ENCODE results near the gene NFS1. TPM values are rescaled to one million over a fixed set of nuclear protein-coding genes. Genes with fewer than 3 reads are reported as not detected.
"Not testable (repeated sequence)": the region's sequence is repeated elsewhere in the genome, so short reads cannot be mapped to it uniquely, and the experiment has no call there.

The NFS1 gene
- total RNA-seq, 4 donors from 2014 or later, result 25.3 to 63.3 (median 32.7) TPM

DNA sequence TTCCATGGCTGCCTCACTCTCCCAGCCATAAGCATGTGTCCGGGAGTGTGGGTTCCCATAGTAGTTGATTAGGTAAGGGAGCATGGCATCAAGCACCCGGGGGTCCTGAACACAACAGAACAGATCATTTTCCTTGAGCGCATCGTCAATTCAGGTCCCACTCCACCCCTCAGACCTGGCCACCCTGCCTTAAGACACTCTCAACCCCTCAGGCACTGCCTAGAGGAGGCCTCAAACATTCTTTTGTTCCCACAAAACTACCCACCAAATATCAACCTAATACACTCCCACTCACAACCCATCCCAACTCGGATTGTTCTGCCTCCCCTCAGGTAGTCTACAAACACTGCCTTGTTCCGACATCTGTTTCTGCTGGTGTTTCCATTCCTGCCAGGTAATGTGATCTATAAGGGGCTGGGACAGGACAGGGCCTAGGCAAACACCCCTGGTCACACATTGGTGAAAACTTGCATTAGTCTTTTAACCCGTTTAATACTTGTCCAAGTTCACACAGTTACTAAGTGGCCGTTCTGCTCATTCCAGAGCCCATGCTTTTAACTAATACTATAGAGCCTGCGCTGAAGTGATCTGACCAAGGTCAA, 1.4 kb downstream of the NFS1 start:
- H3K27ac ChIP-seq (replicated peaks in 1 of 4), result peak overlapping the region in 2 of 4 donors; percentile 91 to 95
- peaks cover 13 to 57% (median 56%) of the 10 kb centered on the region in 4 donors for H3K36me3 ChIP-seq
- intact Hi-C loops (cut with DNase I), result loop anchor here (2.0 kb wide), 1 partner anchor 75 kb away; the partner anchor contains the start of gene PHF20
- H3K9me3 ChIP-seq, result no peaks in the 10 kb centered on the region
- TF ChIP-seq POLR2A (IDR thresholded peaks at IDR 0.05; ENCODE audit: low read depth), result no peak
- H3K27me3 ChIP-seq, result no peaks in the 10 kb centered on the region
- H3K4me3 ChIP-seq, result peak overlapping the region; percentile 88 to 100 (median 92)
- WGBS, result 72% methylated on average over 9 of the region's 9 CpGs
- peaks cover 19 to 40% (median 29%) of the 10 kb centered on the region in 4 donors for H3K4me1 ChIP-seq
- no peak for DNase-seq (ENCODE audit: extremely low spot score)

DNA sequence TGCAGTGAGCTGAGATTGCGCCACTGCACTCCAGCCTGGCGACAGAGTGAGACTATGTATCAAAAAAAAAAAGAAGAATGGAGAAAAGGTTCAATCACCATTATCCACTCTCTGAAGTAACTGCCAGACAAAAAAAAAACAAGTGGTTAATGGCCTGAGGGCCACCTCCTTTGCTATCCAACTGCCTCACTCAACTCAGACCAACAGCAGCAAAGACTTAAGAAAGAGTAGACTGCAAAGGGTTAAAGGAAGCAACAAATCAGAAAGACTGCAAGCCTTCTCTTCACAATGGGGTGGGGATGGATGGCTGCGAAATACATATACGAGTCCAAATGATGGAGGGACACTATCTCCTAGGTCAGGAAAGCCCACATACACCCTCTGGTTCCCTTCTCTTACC, 3.2 kb downstream of the NFS1 start:
- Histone ChIP-seq H3K36me3 (peaks cover 14 to 57% (median 54%) of the 10 kb centered on the region in 4 donors), H3K4me1 (peaks cover 19 to 34% (median 29%) of the 10 kb centered on the region in 4 donors), H3K27ac (replicated peaks in 1 of 4) (no peak overlapping the region), H3K9me3 (no peaks in the 10 kb centered on the region), H3K4me3 (no peak overlapping the region), H3K27me3 (no peaks in the 10 kb centered on the region)
- DNase-seq (ENCODE audit: extremely low spot score), result no peak
- intact Hi-C loops (cut with DNase I), result no loop called here
- TF ChIP-seq POLR2AphosphoS5 (IDR thresholded peaks at IDR 0.05) (no peak), EP300 (IDR thresholded peaks at IDR 0.05) (no peak), POLR2A (IDR thresholded peaks at IDR 0.05; ENCODE audit: low read depth) (no peak)
- TF ChIP-seq, protein P1, sequence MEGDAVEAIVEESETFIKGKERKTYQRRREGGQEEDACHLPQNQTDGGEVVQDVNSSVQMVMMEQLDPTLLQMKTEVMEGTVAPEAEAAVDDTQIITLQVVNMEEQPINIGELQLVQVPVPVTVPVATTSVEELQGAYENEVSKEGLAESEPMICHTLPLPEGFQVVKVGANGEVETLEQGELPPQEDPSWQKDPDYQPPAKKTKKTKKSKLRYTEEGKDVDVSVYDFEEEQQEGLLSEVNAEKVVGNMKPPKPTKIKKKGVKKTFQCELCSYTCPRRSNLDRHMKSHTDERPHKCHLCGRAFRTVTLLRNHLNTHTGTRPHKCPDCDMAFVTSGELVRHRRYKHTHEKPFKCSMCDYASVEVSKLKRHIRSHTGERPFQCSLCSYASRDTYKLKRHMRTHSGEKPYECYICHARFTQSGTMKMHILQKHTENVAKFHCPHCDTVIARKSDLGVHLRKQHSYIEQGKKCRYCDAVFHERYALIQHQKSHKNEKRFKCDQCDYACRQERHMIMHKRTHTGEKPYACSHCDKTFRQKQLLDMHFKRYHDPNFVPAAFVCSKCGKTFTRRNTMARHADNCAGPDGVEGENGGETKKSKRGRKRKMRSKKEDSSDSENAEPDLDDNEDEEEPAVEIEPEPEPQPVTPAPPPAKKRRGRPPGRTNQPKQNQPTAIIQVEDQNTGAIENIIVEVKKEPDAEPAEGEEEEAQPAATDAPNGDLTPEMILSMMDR (IDR thresholded peaks at IDR 0.05), result no peak
- WGBS, result 87% methylated on average over 4 of the region's 4 CpGs

DNA sequence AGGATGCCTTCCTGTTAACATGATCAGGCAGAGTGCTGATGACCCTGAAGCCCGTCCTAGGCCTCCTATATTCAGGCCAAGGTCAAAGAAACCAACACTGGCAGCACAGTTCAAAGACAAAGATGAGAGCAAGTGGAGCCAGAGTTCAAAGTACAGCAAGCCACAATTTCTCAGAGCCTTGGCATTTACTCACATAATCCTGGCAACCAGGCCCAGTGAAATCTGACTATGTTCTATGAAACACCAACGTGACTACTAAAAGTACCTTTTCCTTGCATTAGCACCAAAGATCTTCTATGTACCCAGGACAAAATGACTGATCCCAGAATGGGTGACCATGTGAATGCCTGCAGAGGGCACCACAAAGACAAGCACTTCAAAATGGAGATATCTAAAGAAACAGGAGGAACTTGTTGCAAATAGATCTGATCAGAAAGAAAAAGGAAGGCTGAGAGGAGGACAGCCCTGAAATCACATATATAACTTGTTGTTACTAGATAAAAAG, 3.9 kb downstream of the NFS1 start:
- Histone ChIP-seq H3K9me3 (no peaks in the 10 kb centered on the region), H3K36me3 (peaks cover 14 to 63% (median 57%) of the 10 kb centered on the region in 4 donors), H3K4me3 (no peak overlapping the region), H3K4me1 (peaks cover 19 to 27% (median 24%) of the 10 kb centered on the region in 4 donors), H3K27ac (replicated peaks in 1 of 4) (no peak overlapping the region), H3K27me3 (no peaks in the 10 kb centered on the region)
- peak; percentile 26 for DNase-seq (ENCODE audit: extremely low spot score)
- TF ChIP-seq POLR2AphosphoS5 (IDR thresholded peaks at IDR 0.05) (no peak), POLR2A (IDR thresholded peaks at IDR 0.05; ENCODE audit: low read depth) (no peak), EP300 (IDR thresholded peaks at IDR 0.05) (no peak)
- TF ChIP-seq, protein P1 (IDR thresholded peaks at IDR 0.05), result no peak
- intact Hi-C loops (cut with DNase I), result no loop called here
- WGBS, result 91% methylated on average over 2 of the region's 2 CpGs

DNA sequence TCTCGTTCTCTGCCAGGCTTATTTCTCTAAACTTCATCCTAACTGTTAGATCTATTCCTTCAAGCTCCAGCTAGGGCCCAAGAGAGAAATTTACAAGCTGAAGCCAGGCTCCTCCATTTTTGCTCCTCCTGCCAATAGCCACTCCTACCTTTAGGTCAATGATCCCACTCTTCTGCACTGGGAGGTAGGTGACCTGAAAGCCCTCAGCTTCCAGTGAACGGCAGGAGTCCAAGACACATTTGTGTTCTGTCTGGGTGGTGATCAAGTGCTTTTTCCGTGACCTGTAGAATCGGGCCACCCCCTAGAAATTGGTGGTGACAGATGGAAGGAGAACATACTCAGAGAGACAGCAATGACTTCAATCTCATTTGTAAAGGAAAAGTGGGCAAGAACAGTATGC, 8.9 kb downstream of the NFS1 start:
- H3K36me3 ChIP-seq, result peaks cover 38 to 99% (median 84%) of the 10 kb centered on the region in 4 donors
- H3K9me3 ChIP-seq, result no peaks in the 10 kb centered on the region
- intact Hi-C loops (cut with DNase I), result no loop called here
- H3K27ac ChIP-seq (replicated peaks in 1 of 4), result no peak overlapping the region
- no peaks in the 10 kb centered on the region for H3K4me1 ChIP-seq
- DNase-seq (ENCODE audit: extremely low spot score), result peak; percentile 68
- no peaks in the 10 kb centered on the region for H3K27me3 ChIP-seq
- no peak overlapping the region for H3K4me3 ChIP-seq
- 94% methylated on average over 4 of the region's 4 CpGs for WGBS
- TF ChIP-seq POLR2A (IDR thresholded peaks at IDR 0.05; ENCODE audit: low read depth) (no peak), POLR2AphosphoS5 (IDR thresholded peaks at IDR 0.05) (no peak), EP300 (IDR thresholded peaks at IDR 0.05) (no peak)
- TF ChIP-seq, protein P1 (IDR thresholded peaks at IDR 0.05), result no peak

DNA sequence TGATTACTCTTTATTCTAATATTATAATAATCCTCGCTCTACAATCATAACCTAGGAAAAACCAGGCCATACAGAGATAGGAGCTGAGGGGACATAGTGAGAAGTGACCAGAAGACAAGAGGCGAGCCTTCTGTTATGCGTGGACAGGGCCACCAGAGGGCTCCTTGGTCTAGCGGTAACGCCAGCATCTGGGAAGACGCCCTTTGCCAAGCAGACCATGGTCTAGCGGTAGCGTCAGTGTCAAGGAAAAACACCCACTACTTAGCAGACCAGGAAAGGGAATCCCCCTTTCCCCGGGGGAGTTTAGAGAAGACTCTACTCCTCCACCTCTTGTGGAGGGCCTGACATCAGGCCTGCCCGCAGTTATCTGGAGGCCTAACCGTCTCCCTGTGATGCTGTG, 12.3 kb downstream of the NFS1 start:
- H3K4me3 ChIP-seq; H3K27me3 ChIP-seq; intact Hi-C loops (cut with DNase I); H3K4me1 ChIP-seq; H3K9me3 ChIP-seq; H3K27ac ChIP-seq (replicated peaks in 1 of 4): not testable (repeated sequence)
- peak; percentile 12 for DNase-seq (ENCODE audit: extremely low spot score)
- 85% methylated on average over 11 of the region's 11 CpGs for WGBS
- TF ChIP-seq, protein P1 (IDR thresholded peaks at IDR 0.05), result peak in 1 of 3 experiments; percentile 24
- peaks cover 36 to 92% (median 59%) of the 10 kb centered on the region in 4 donors for H3K36me3 ChIP-seq

DNA sequence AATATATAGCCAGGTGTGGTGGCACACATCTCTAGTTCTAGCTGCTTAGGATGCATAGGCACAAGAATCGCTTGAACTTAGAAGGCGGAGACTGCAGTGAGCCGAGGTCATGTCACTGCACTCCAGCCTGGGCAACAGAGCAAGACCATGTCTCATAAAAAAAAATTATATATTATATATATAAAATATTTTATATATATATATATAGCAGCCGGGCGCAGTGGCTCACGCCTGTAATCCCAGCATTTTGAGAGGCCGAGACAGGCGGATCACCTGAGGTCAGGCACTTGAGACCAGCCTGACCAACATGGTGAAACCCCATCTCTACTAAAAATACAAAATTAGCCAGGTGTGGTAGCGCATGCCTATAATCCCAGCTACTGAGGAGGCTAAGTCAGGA, 13.8 kb downstream of the NFS1 start:
- H3K4me1 ChIP-seq; H3K27me3 ChIP-seq; H3K9me3 ChIP-seq; H3K4me3 ChIP-seq; intact Hi-C loops (cut with DNase I); H3K27ac ChIP-seq (replicated peaks in 1 of 4): not testable (repeated sequence)
- DNase-seq (ENCODE audit: extremely low spot score), result peak; percentile 2
- peaks cover 33 to 92% (median 57%) of the 10 kb centered on the region in 4 donors for H3K36me3 ChIP-seq
- WGBS, result 95% methylated on average over 9 of the region's 9 CpGs

Data from esophagus muscularis mucosa (tissue), 4 donors.